ENCODE measurements around the gene KRT37.
"Not testable (repeated sequence)": the region's sequence is repeated elsewhere in the genome, so short reads cannot be mapped to it uniquely, and the experiment has no call there.

Gene KRT37

GRCh38 chr17:41394254-41394996, 30.0 kb downstream of the KRT37 start:
- in situ Hi-C loops (cut with HindIII; ENCODE audit: low pct_unique_long_range_greater_than_20kb, low sequenced_read_pairs), result no loop called here
- no peak for DNase-seq (ENCODE audit: low read depth in 1 of 2, low spot score in 1 of 2)

GRCh38 chr17:41393826-41394225, 30.6 kb downstream of the KRT37 start:
- DNase-seq (ENCODE audit: low read depth in 1 of 2, low spot score in 1 of 2), result no peak
- in situ Hi-C loops (cut with HindIII; ENCODE audit: low pct_unique_long_range_greater_than_20kb, low sequenced_read_pairs), result no loop called here
- no peak for TF ChIP-seq JUND (IDR thresholded peaks at IDR 0.05; ENCODE audit: low read depth)

More at GRCh38 chr17:41394254-41394996, 30.0 kb downstream of the KRT37 start:
- TF ChIP-seq JUND (IDR thresholded peaks at IDR 0.05; ENCODE audit: low read depth), result no peak

- no peak for DNase-seq (ENCODE audit: low read depth in 1 of 2, low spot score in 1 of 2)
- in situ Hi-C loops (cut with HindIII; ENCODE audit: low pct_unique_long_range_greater_than_20kb, low sequenced_read_pairs), result no loop called here
These were observed 31.1 kb downstream of the KRT37 start for GRCh38 chr17:41393294-41393693.

GRCh38 chr17:41392278-41392677, 32.1 kb downstream of the KRT37 start:
- in situ Hi-C loops (cut with HindIII; ENCODE audit: low pct_unique_long_range_greater_than_20kb, low sequenced_read_pairs), result no loop called here
- no peak for DNase-seq (ENCODE audit: low read depth in 1 of 2, low spot score in 1 of 2)

More at GRCh38 chr17:41393294-41393693, 31.1 kb downstream of the KRT37 start:
- TF ChIP-seq JUND (IDR thresholded peaks at IDR 0.05; ENCODE audit: low read depth), result no peak

GRCh38 chr17:41391535-41391934, 32.9 kb downstream of the KRT37 start:
- no peak for TF ChIP-seq JUND (IDR thresholded peaks at IDR 0.05; ENCODE audit: low read depth)
- in situ Hi-C loops (cut with HindIII; ENCODE audit: low pct_unique_long_range_greater_than_20kb, low sequenced_read_pairs), result no loop called here
- DNase-seq (ENCODE audit: low read depth in 1 of 2, low spot score in 1 of 2), result no peak

More at GRCh38 chr17:41392278-41392677, 32.1 kb downstream of the KRT37 start:
- no peak for TF ChIP-seq JUND (IDR thresholded peaks at IDR 0.05; ENCODE audit: low read depth)

GRCh38 chr17:41390411-41390938, 33.9 kb downstream of the KRT37 start:
- TF ChIP-seq JUND (IDR thresholded peaks at IDR 0.05; ENCODE audit: low read depth), result no peak
- DNase-seq (ENCODE audit: low read depth in 1 of 2, low spot score in 1 of 2), result no peak
- in situ Hi-C loops (cut with HindIII; ENCODE audit: low pct_unique_long_range_greater_than_20kb, low sequenced_read_pairs), result no loop called here

GRCh38 chr17:41387670-41388069, 36.7 kb downstream of the KRT37 start:
- in situ Hi-C loops (cut with HindIII; ENCODE audit: low pct_unique_long_range_greater_than_20kb, low sequenced_read_pairs), result no loop called here
- no peak for TF ChIP-seq JUND (IDR thresholded peaks at IDR 0.05; ENCODE audit: low read depth)
- DNase-seq (ENCODE audit: low read depth in 1 of 2, low spot score in 1 of 2), result no peak

GRCh38 chr17:41386227-41386626, 38.2 kb downstream of the KRT37 start:
- in situ Hi-C loops (cut with HindIII; ENCODE audit: low pct_unique_long_range_greater_than_20kb, low sequenced_read_pairs), result no loop called here
- no peak for TF ChIP-seq JUND (IDR thresholded peaks at IDR 0.05; ENCODE audit: low read depth)
- no peak for DNase-seq (ENCODE audit: low read depth in 1 of 2, low spot score in 1 of 2)

GRCh38 chr17:41383690-41384089, 40.7 kb downstream of the KRT37 start:
- no peak for DNase-seq (ENCODE audit: low read depth in 1 of 2, low spot score in 1 of 2)
- in situ Hi-C loops (cut with HindIII; ENCODE audit: low pct_unique_long_range_greater_than_20kb, low sequenced_read_pairs), result no loop called here
- no peak for TF ChIP-seq JUND (IDR thresholded peaks at IDR 0.05; ENCODE audit: low read depth)

GRCh38 chr17:41382394-41382793, 42.0 kb downstream of the KRT37 start:
- in situ Hi-C loops (cut with HindIII; ENCODE audit: low pct_unique_long_range_greater_than_20kb, low sequenced_read_pairs), result no loop called here
- no peak for DNase-seq (ENCODE audit: low read depth in 1 of 2, low spot score in 1 of 2)
- no peak for TF ChIP-seq JUND (IDR thresholded peaks at IDR 0.05; ENCODE audit: low read depth)

GRCh38 chr17:41381943-41382342, 42.4 kb downstream of the KRT37 start, which contains the start of gene KRT34:
Gene KRT34 (minus strand): TSS chr17:41382306. CDS start chr17:41382246, 60 bp downstream.
- in situ Hi-C loops (cut with HindIII; ENCODE audit: low pct_unique_long_range_greater_than_20kb, low sequenced_read_pairs), result not testable (repeated sequence)

GRCh38 chr17:41380091-41380490, 44.3 kb downstream of the KRT37 start:
- DNase-seq (ENCODE audit: low read depth in 1 of 2, low spot score in 1 of 2); in situ Hi-C loops (cut with HindIII; ENCODE audit: low pct_unique_long_range_greater_than_20kb, low sequenced_read_pairs): not testable (repeated sequence)

More at GRCh38 chr17:41381943-41382342, 42.4 kb downstream of the KRT37 start, which contains the start of gene KRT34:
- DNase-seq (ENCODE audit: low read depth in 1 of 2, low spot score in 1 of 2), result not testable (repeated sequence)

GRCh38 chr17:41377546-41377945, 46.8 kb downstream of the KRT37 start:
- in situ Hi-C loops (cut with HindIII; ENCODE audit: low pct_unique_long_range_greater_than_20kb, low sequenced_read_pairs), result no loop called here
- no peak for TF ChIP-seq JUND (IDR thresholded peaks at IDR 0.05; ENCODE audit: low read depth)
- DNase-seq (ENCODE audit: low read depth in 1 of 2, low spot score in 1 of 2), result no peak
